HG02571 (cell line): Measurements from ENCODE around the gene RYR2.
"Not testable (repeated sequence)": the region's sequence is repeated elsewhere in the genome, so short reads cannot be mapped to it uniquely, and the experiment has no call there.

Source experiments
- ATAC-seq: cut with Tn5 transposase; IDR thresholded peaks from one replicate; pipeline ENCODE4 v1.9.1; 2021; ENCODE audit warnings: mild to moderate bottlenecking, moderate library complexity; ENCODE audit not compliant: unreplicated experiment

Gene RYR2

DNA sequence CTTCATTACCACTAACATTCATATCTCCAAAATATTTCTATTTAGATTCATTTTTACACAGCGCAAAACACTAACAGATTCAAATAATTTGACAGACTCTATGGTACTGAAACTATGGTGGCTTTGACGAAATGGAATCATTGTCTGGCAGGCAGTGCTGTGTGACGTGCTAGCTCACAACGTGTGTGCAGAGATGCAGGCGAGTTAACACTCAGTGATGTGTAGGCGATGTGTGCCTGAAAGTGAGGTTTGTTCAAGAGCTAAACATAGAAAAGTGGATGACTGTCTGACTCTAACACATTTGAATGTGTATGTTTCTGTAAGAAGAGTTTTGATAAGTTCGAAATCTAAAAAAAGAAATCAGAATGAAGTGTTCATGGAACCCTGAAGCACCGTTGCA, 97.7 kb downstream of the RYR2 start:
- no peak for ATAC-seq

DNA sequence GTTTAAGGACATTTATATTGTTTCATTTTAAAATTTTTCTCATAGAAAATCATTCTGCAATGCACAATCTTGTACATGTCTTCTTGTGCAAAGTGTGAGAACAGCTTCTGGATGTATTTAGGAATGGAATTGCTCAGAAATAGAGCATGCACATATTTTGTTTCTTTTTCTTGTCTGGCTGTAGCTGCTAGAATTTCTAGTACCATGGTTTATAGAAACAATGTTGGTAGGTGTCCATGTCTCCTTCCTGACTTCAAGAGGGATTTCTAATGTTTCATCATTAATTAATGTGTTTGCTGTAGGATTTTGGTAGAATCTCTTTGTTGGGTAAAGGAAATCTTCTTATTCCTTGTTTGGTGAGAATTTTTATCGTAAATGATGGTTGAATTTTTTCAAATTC, 99.0 kb downstream of the RYR2 start:
- no peak for ATAC-seq

DNA sequence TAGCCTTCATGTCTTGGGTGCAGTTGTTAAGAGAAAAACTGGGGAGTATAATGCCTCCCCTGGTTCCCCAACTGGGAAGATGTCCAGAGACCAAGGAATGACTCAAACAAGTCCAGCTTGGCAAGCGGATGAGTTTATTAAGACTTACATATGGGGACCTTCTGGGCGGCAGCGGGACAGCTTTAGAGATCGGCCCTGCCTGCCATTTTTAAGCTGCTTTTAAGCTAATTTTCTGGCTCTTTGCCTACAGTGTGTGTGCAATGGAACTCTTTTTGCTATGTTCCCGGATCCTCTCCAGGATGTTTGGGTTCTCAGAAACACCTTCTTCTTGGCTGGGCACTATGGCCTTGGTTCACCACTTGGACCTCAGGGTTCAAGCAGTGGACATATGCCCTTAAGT, 99.5 kb downstream of the RYR2 start:
- no peak for ATAC-seq

DNA sequence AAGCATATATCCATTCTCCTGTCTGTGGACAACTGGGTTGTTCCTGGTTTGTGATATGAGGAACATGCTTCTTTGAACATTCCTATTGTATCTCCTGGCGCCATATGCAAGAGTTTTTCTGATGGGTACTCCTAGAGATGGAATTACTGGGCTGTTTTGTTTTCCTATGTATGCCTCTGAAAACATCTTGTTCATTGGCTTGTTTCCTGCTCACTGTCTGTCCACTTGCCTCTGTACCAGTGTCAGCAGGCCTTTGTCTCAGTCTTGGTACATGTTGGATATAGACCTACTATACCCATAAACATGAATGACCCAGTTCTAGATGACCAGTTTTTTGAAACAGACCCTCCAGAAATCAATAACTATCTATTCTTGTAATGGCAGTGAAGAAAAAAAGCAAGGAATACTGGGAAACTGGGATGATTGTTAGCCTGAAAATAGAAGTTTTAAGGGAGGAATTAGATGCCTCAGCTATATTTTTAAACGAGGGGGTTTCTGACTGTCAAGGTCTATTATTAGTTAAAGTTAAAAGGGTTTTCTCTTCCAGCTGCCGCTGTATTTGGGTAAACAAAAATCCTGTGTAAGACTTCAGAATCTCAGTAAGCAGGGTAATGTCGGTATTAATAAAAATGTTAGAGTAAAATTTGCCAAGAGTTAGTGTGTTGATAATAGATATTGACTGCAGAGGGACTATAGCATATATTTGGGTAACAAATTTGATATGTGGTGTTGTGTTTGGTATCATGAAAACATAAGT, 103.6 kb downstream of the RYR2 start:
- no peak for ATAC-seq

DNA sequence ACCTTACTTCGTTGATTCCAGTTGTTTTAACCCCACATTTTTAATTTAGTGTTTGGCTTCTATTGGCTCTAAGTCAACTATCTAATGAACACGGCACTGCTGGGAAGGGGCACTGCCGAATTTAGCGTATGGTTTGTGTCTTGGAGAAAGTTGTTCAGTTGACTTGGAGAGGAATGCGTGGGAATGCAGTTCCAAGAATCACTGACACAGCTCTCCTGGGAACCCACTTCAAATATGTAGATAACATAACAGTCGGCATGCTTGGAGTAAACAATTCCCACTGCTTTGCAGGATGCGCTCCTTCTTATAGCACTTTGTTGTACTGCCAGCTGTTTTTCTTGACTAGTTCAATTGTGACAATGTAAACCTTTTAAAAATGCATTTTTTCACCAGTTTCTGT, 104.3 kb downstream of the RYR2 start:
- ATAC-seq, result no peak

DNA sequence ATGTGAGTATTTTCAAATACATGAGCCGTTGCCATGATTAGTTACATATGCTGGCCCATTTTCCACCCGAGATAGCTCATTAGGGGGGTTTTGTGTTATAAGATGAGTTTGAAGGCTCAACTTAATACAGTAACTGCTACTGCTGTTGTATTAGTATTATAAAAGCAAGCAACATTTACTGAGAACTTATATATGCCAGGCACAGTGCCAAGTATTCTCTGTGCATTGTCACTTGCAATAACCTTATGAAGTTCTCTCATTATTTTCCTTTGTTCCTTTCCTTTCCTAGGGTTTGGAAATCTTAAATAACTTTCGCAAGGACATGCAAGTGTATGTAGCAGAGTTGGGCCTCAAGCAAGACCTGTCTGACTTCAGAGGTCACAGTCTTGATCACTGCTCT, 107.9 kb downstream of the RYR2 start:
- ATAC-seq, result no peak

DNA sequence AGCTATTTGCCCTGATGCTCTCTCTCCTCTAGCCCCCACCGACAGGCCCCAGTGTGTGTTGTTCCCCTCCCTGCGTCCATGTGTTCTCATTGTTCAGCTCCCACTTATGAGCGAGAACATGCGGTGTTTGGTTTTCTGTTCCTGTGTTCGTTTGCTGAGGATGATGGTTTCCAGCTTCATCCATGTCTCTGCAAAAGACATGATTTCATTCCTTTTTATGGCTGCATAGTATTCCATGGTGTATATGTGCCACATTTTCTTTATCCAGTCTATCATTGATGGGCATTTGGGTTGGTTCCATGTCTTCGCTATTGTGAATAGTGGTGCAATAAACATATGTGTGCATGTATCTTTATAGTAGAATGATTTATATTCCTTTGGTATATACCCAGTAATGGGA, 110.0 kb downstream of the RYR2 start:
- not testable (repeated sequence) for ATAC-seq

DNA sequence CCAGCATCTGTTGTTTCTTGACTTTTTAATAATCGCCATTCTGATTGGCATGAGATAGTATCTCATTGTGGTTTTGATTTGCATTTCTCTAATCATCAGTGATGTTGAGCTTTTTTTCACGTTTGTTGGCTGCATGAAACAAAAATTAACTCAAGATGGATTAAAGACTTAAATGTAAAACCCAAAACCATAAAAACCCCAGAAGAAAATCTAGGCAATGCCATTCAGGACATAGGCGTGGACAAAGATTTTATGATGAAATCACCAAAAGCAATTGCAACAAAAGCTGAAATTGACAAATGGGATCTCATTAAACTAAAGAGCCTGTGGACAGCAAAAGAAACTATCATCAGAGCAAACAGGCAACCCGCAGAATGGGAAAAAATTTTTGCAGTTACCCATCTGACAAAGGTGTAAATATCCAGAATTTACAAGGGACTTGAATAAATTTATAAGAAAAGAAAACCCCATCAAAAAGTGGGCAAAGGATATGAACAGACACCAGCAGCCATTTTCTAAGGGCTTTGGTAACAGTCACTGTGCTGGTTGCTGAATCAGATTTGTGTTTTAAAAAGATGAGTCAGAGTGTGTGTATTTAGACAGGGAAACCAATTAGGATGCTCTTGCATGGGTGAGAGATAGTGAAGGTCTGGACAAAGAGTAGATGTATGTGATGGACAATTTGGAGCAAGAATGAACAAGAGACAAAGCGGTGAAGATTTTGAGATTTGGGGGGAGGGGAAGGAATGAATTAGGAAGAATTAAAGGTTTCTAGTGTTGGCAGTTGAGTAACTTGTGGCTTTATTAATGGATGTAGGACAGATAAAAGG, 110.7 kb downstream of the RYR2 start:
- no peak for ATAC-seq

DNA sequence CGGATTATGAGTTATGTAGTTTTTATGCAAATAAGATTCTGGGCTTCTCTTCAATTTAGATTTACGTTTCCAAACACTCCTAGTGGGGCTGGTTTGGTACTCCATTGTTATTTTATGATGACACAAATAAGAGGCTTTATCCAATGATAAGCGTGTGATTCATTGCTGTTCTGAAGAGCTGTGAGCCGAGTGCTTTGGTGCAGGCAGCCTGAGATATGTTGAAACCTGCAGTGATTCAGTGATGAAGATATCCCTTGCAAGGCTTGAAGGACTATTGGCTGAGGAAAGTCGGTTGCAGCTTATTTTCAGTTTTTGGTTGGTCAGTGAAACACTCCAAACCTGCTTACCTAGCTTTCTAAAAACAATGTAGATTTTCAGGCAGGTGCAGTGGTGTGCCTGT, 112.2 kb downstream of the RYR2 start:
- ATAC-seq, result no peak

DNA sequence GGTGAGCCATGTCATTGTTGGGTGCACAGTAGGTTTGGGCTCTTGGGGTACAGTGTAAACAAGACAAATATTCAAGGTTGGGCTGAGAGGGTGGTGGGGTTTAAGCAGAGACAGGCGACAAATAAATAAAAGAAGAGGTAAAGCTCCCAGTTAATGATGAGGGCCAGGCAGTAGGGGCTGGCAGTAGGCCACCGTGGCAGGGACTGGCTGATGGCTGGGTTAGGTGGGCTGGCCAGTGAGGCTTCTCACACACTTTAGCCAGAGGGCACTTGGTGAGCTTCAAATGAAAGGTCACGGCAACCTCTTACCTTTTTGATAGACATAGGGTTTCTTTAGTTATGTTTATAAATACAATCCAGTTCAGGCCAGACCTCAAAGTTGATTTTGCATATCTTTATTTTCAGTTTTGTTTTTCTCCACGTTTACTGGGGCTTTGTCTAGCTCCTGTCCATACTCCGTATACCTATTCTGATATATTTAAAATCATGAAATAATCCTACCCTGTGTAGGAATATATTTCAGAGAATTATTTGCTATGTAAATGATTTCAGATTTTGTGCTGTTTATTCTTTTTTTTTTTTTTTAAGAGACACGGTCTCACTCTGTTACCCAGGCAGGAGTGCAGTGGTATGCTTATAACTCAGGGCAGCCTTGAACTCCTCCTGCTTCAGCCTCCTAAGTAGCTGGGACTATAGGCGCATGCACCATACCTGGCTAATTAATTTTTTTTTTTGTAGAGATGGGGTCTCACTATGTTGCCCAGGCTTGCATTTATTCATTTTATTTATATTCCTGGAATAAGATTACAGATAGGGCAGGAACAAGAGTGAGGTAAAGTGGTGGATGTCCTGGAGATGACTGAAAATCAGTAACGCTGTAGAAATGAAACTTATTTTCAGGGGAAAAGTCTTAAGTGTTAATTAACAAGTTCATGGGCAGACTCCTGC, 122.7 kb downstream of the RYR2 start:
- ATAC-seq, result no peak

DNA sequence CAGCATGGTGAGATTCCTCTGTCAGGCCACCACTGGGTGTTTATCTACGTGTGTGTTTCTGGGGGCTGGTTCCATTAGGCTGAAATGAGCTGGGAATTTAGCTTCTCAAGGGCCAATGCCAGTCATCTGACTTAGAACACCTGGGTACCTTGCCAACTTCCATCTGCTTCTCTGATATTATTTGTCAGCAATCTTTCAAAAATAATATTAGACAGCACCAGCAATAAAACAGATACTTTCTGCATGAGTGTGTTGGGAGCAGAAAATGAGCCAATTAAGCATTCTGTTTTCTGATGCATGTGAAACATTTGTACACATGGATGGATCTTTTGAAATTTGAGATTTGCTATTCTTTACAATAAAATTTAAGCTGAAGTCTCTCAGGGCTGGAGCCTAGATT, 124.1 kb downstream of the RYR2 start:
- ATAC-seq, result no peak

DNA sequence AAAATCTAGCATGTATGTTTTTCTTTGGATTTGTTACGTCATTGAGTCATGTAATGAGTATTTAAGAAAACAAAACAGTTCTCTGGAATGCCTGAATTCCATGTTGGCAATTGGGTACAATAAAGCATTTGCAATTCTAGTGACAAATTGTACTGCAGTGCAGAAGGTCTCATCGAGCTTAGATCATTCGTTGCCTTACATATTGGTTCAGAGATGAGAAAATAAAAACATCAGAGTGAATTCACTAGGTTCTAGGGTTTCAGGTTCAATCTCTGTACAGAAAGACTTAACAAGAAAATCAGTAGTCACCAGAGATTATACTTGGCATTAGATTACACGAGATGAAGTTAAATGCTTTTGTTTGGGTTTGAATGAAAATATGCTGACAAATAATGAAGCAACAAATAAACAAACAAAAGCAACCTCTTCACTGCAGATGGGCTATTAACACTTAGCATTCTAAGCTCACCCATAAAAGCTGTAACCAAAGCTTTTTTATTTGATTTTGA, 124.7 kb downstream of the RYR2 start:
- ATAC-seq, result no peak

DNA sequence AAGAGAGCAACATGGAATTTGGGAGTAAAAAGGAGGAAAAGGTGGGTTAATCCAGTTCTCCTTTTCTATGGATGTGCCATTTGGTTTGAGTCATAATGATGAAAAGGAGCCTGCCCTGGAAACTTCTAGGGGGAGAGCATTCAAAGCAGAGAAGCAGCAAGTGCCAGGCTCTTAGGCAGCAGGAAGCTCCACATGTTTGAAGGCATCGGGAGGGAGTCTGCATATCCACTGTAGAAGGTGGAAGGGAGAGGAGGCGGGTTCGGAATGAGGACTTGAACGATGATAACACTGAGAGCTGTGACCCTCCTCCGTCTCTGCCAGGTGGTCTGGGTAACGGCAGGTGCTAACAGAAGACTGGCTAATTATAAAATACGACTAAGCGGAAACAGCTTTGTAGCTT, 128.2 kb downstream of the RYR2 start:
- no peak for ATAC-seq

DNA sequence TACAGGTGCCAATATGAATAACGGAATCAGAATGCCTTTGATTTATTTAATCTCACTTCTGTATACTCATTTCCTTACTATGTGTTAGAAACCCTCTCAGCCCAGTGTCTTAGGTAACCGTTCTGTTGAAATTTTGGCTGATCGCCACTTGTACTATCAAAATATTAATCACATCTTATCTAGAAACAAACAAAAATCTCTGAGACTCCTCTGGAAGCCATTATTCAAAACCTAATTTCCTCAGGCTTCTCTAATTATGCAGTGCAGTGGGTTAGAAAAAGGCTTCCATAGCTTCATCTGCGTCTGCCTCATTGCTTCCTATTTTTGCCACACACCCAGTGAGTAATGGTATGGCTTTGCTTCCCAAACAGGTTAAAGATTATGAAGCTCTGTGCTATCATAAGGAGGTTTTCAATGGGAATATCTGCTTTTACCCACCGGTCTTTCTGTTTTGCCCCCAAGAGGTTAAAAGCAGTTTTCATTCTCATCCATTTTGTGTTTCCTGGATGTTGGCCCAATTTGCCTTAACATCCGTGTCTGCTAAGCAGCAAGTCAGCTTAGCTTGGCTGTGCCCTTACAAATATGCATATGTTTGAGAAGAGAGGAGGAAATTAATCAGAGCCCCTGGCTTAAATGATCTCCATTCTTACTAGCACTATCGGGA, 129.6 kb downstream of the RYR2 start:
- no peak for ATAC-seq

DNA sequence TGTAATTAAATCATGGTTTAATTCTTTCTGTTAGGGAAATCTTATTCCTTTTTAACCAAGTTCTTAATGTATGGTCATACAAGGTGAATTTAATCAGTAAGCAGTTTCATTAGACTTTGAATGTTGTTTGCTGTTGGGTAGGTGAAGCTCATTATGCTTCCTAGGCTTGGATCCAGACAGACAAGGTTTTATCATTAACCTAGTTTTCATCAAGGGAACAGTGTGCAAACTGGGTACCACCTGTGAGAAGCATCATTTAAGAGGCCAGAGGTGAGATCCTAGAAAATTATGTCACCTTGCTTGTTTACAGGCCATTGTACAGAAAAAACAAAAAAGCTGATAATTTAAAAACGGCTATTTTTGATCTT, 130.1 kb downstream of the RYR2 start:
- no peak for ATAC-seq

DNA sequence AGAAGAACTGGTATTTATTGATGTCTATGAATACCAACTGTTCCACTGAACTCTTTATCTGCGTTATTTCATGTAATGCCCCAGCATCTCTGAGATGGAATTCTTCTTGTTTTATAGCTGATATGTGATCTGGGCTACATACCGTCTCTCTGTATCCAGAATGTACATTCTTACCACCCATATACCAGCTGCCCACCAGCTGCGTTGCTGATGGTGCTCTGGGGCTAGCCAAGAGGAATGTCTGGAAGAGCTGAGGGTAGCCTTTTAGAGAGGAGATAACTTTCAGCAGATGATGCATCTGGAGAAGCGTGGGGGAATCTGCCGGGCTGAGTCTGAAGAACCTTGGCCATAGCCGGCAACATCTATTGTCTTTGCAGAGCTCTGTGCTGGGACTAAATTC, 137.5 kb downstream of the RYR2 start:
- ATAC-seq, result no peak

DNA sequence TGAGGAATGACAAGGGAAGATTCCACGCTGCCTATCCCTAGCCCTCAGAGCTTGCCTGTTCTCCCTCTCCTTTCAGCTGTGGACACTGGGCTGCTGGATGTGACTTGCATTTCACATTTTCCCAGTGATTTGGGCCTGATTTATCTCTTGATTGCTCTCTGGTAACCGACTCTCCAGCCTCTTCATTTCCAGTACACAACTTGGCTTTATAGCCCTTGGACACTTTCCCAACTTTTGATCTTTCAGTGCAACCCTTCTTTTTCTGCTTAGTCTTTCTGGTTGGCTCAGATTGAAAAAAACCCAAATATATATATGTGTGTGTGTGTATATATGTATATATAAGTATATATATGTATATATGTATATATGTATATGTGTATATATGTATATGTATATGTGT, 138.3 kb downstream of the RYR2 start:
- no peak for ATAC-seq

DNA sequence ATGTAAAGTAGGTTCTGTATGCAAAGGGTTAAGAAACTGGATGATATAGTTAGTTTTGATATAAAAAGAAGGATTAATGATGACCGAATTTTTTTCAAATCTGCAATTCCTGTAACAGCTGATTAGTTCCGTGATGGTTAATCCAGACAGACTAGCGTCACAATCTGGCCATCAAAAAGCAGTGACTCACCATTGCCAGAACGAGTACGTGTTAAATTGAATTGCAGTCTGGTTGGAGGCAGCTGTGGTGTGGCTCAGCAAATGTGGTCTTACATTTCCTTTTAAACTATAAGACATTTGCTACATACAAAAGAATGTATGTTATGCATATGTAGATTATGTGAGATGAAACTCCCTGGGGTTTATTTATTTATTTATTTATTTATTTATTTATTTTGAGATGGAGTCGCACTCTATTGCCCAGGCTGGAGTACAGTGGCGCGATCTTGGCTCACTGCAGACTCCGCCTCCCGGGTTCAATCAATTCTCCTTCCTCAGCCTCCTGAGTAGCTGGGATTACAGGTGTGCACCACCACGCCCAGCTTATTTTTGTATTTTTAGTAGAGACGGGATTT, 139.8 kb downstream of the RYR2 start:
- no peak for ATAC-seq

DNA sequence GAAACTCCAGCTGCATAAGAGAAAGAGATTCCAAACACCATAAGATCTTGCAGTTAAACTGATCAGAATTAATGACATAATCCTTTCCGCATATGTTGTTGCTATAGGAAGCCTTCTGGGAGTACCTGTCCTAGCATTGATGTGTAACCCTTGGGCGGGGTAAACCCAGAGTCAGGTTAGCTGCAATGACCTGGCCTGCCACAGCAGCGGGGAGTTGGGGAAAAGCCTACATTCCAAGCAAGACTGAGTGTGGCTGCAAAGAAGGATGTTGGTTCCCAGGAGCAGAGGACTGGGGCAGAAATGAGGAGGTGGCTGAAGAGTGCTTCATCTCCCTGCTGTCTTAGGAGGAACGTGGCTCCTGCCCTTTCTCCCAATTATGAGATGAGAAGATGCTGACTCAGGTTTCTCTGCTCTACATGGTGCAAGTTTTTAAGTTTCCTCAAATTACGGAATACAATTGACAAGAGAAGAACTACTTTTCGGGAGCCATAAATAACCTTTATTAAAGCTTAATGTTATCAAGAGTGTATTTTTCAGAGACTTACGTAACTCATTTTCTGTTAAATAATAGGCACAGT, 142.1 kb downstream of the RYR2 start:
- ATAC-seq, result no peak

DNA sequence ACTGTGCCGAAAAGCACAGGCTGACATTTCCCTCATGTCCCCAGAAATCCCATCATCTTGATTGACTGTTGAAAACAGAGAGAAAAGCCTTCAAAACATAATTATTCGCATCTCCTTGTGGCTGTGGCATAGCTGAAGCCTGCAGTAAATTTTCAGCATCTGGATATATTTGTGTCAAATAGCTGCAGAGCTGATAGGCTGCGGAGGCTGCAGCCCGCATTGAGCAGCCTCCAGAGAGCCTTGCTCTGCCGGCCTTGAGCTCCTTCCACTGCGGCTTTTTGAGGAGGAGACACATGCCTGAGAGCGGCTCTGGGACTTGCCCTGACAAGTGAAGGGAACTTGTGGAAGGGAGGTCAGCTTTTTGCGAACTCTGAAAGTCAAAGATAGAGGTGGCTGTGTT, 144.7 kb downstream of the RYR2 start:
- no peak for ATAC-seq
